ENCODE data around the gene TMED4. TPM values are rescaled to one million over a fixed set of nuclear protein-coding genes. Genes with fewer than 3 reads are reported as not detected.
A peak's percentile ranks its signal among the peaks of the same experiment; 100 is the strongest.

The TMED4 gene
- total RNA-seq, 1 donor from 2014 or later: 95.8 TPM

- no peak overlapping the region for H3K27ac Mint-ChIP-seq
- no peak overlapping the region for H2AFZ ChIP-seq (replicated peaks)
- peak overlapping the region; percentile 25 for H3K9ac ChIP-seq
- peaks cover 44% of the 10 kb centered on the region for H3K79me2 ChIP-seq (ENCODE audit: low read depth)
- H3K4me3 ChIP-seq: peak overlapping the region; percentile 73
- H3K27me3 Mint-ChIP-seq (ENCODE audit: insufficient read depth, low read depth): peaks cover 3% of the 10 kb centered on the region
- no peaks in the 10 kb centered on the region for H3K27me3 ChIP-seq
- H3K36me3 Mint-ChIP-seq: peaks cover 36% of the 10 kb centered on the region
- peaks cover 30% of the 10 kb centered on the region for H3K4me1 Mint-ChIP-seq
- H3K9me3 ChIP-seq (ENCODE audit: low read depth): no peaks in the 10 kb centered on the region
- peaks cover 6% of the 10 kb centered on the region for H4K20me1 ChIP-seq (ENCODE audit: low read depth)
- no peak for TF ChIP-seq EZH2 (IDR thresholded peaks at IDR 0.05)
- TF ChIP-seq, protein P1, sequence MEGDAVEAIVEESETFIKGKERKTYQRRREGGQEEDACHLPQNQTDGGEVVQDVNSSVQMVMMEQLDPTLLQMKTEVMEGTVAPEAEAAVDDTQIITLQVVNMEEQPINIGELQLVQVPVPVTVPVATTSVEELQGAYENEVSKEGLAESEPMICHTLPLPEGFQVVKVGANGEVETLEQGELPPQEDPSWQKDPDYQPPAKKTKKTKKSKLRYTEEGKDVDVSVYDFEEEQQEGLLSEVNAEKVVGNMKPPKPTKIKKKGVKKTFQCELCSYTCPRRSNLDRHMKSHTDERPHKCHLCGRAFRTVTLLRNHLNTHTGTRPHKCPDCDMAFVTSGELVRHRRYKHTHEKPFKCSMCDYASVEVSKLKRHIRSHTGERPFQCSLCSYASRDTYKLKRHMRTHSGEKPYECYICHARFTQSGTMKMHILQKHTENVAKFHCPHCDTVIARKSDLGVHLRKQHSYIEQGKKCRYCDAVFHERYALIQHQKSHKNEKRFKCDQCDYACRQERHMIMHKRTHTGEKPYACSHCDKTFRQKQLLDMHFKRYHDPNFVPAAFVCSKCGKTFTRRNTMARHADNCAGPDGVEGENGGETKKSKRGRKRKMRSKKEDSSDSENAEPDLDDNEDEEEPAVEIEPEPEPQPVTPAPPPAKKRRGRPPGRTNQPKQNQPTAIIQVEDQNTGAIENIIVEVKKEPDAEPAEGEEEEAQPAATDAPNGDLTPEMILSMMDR (IDR thresholded peaks at IDR 0.05): no peak
- TF ChIP-seq EZH2phosphoT487 (IDR thresholded peaks at IDR 0.05): no peak
- H3K4me3 Mint-ChIP-seq: peak overlapping the region; percentile 98
- no peak overlapping the region for H3K27ac ChIP-seq
- peak overlapping the region; percentile 92 for H3K4me2 ChIP-seq
- no peak for DNase-seq (ENCODE audit: low spot score)
- peaks cover 17% of the 10 kb centered on the region for H3K4me1 ChIP-seq
- peaks cover 7% of the 10 kb centered on the region for H3K36me3 ChIP-seq
- H3F3A ChIP-seq (ENCODE audit: low read depth): peaks cover 38% of the 10 kb centered on the region
- H3K9me3 Mint-ChIP-seq: no peaks in the 10 kb centered on the region
These were observed 7.0 kb downstream of the TMED4 start for GRCh38 chr7:44575054-44575453.

- DNase-seq (ENCODE audit: low spot score): no peak
- Histone ChIP-seq H3K4me1 (peaks cover 17% of the 10 kb centered on the region), H3K79me2 (ENCODE audit: low read depth) (peaks cover 39% of the 10 kb centered on the region), H3K27ac (peak overlapping the region; percentile 71), H3K9ac (peak overlapping the region; percentile 73), H3K4me2 (peak overlapping the region; percentile 92), H3K36me3 (peaks cover 7% of the 10 kb centered on the region), H4K20me1 (ENCODE audit: low read depth) (peaks cover under 1% of the 10 kb centered on the region), H3K27me3 (no peaks in the 10 kb centered on the region), H3F3A (ENCODE audit: low read depth) (peaks cover 31% of the 10 kb centered on the region), H3K9me3 (ENCODE audit: low read depth) (no peaks in the 10 kb centered on the region), H3K4me3 (peak overlapping the region; percentile 73), H2AFZ (replicated peaks) (peak overlapping the region; percentile 60)
- Mint-ChIP-seq H3K4me3 (peak overlapping the region; percentile 98), H3K36me3 (peaks cover 39% of the 10 kb centered on the region), H3K4me1 (peaks cover 27% of the 10 kb centered on the region), H3K27me3 (ENCODE audit: insufficient read depth, low read depth) (peaks cover 3% of the 10 kb centered on the region), H3K27ac (peak overlapping the region; percentile 96), H3K9me3 (no peaks in the 10 kb centered on the region)
- TF ChIP-seq EZH2 (IDR thresholded peaks at IDR 0.05): no peak
- TF ChIP-seq, protein P1 (IDR thresholded peaks at IDR 0.05): no peak
- no peak for TF ChIP-seq EZH2phosphoT487 (IDR thresholded peaks at IDR 0.05)
These were observed 7.7 kb downstream of the TMED4 start for GRCh38 chr7:44574287-44574872.

GRCh38 chr7:44573464-44574286, 8.4 kb downstream of the TMED4 start, which contains the start of gene DDX56:
DDX56 (minus strand) TSS chr7:44573908; CDS start chr7:44573895, 13 bp downstream.
- Mint-ChIP-seq H3K9me3 (no peaks in the 10 kb centered on the region), H3K27ac (peak within 1 kb of the TSS; percentile 96), H3K27me3 (ENCODE audit: insufficient read depth, low read depth) (peaks cover 3% of the 10 kb centered on the region), H3K36me3 (peaks cover 39% of the 10 kb centered on the region), H3K4me3 (peak within 1 kb of the TSS; percentile 98), H3K4me1 (peaks cover 27% of the 10 kb centered on the region)
- Histone ChIP-seq H3K36me3 (peaks cover 7% of the 10 kb centered on the region), H4K20me1 (ENCODE audit: low read depth) (no peaks in the 10 kb centered on the region), H3K79me2 (ENCODE audit: low read depth) (peaks cover 39% of the 10 kb centered on the region), H3K4me2 (peak within 1 kb of the TSS; percentile 92), H3F3A (ENCODE audit: low read depth) (peaks cover 26% of the 10 kb centered on the region), H3K9ac (peak within 1 kb of the TSS; percentile 73), H3K27ac (peak within 1 kb of the TSS; percentile 71), H2AFZ (replicated peaks) (peak within 1 kb of the TSS; percentile 60), H3K4me3 (peak within 1 kb of the TSS; percentile 73), H3K9me3 (ENCODE audit: low read depth) (no peaks in the 10 kb centered on the region), H3K4me1 (peaks cover 17% of the 10 kb centered on the region), H3K27me3 (no peaks in the 10 kb centered on the region)
- TF ChIP-seq, protein P1 (IDR thresholded peaks at IDR 0.05): no peak
- no peak for TF ChIP-seq EZH2phosphoT487 (IDR thresholded peaks at IDR 0.05)
- no peak for TF ChIP-seq EZH2 (IDR thresholded peaks at IDR 0.05)
- DNase-seq (ENCODE audit: low spot score): peak; percentile 97

Data from neural progenitor cell (in vitro differentiated cells).